ENCODE results near the gene CABP1. TPM values are rescaled to one million over a fixed set of nuclear protein-coding genes. Genes with fewer than 3 reads are reported as not detected.

Gene CABP1
- total and polyA plus RNA-seq, 2 donors (not counting 1 experiment from before 2014, with no cell fraction given) = not detected

- Histone ChIP-seq H3K9ac (ENCODE audit: low read length) (no peak overlapping the region), H2AFZ (ENCODE audit: insufficient read depth, low read depth, low read length, poor library complexity, severe bottlenecking) (no peak overlapping the region), H4K20me1 (ENCODE audit: control insufficient read depth, insufficient read depth, low read length, poor library complexity, severe bottlenecking) (no peaks in the 10 kb centered on the region), H3K9me3 (ENCODE audit: control extremely low read depth in 1 of 3, control insufficient read depth in 2 of 3, insufficient read depth in 1 of 3, low read length in 2 of 3) (no peaks in the 10 kb centered on the region), H3K4me2 (replicated peaks; ENCODE audit: low read depth, low read length, poor library complexity, severe bottlenecking) (no peak overlapping the region), H3K36me3 (replicated peaks in 1 of 2; ENCODE audit: control extremely low read depth in 1 of 2, control insufficient read depth in 1 of 2, extremely low read depth in 1 of 2, insufficient read depth in 2 of 2, low read length in 1 of 2) (peaks cover 5 to 71% of the 10 kb centered on the region in 2 experiments), H3K4me1 (ENCODE audit: control insufficient read depth in 2 of 2, insufficient read depth in 2 of 2, low read length in 2 of 2) (peaks cover 3 to 7% of the 10 kb centered on the region in 2 donors), H3K27ac (ENCODE audit: low read length in 2 of 2) (no peak overlapping the region), H3K4me3 (ENCODE audit: control extremely low read depth in 1 of 5, extremely low read depth in 1 of 5, insufficient read depth in 1 of 5, low read depth in 2 of 5, low read length in 4 of 5) (no peak overlapping the region), H3K79me2 (ENCODE audit: control insufficient read depth, insufficient read depth, low read length) (peaks cover 5% of the 10 kb centered on the region), H3K27me3 (replicated peaks in 1 of 4; ENCODE audit: control extremely low read depth in 1 of 4, control insufficient read depth in 3 of 4, insufficient read depth in 4 of 4, low read length in 3 of 4) (no peaks in the 10 kb centered on the region)
- CTCF ChIA-PET = interaction anchor here (0.7 to 4.4 kb wide), 4 partner anchors 11 to 191 kb away, joined by 3 to 19 read pairs (median 4); partner anchors contain the start of gene UNC119B
- DNase-seq = no peak
- POLR2A ChIA-PET = no interaction called here
- peaks cover 8% of the 10 kb centered on the region for H3K4me1 Mint-ChIP-seq
- ATAC-seq (ENCODE audit: low read depth) = no peak
- H3K9me3 Mint-ChIP-seq (ENCODE audit: insufficient read depth) = no peaks in the 10 kb centered on the region
- TF ChIP-seq CTCF (IDR thresholded peaks at IDR 0.05) (no peak), EZH2 (IDR thresholded peaks at IDR 0.05; ENCODE audit: borderline replicate concordance, insufficient read depth, low read depth, low read length, poor library complexity, severe bottlenecking) (no peak)
- WGBS (ENCODE audit: insufficient coverage) = 98% methylated on average over 4 of the region's 7 CpGs
- intact Hi-C loops (cut with micrococcal nuclease) = no loop called here
- no peaks in the 10 kb centered on the region for H3K27me3 Mint-ChIP-seq
- H3K4me3 Mint-ChIP-seq = no peak overlapping the region
- H3K27ac Mint-ChIP-seq = no peak overlapping the region
These were observed 59.1 kb downstream of the CABP1 start for GRCh38 chr12:120699553-120699952.

- Histone ChIP-seq H3K9ac (ENCODE audit: low read length) (no peak overlapping the region), H3K4me1 (ENCODE audit: control insufficient read depth in 2 of 2, insufficient read depth in 2 of 2, low read length in 2 of 2) (peaks cover 3 to 7% of the 10 kb centered on the region in 2 donors), H3K27ac (ENCODE audit: low read length in 2 of 2) (no peak overlapping the region), H4K20me1 (ENCODE audit: control insufficient read depth, insufficient read depth, low read length, poor library complexity, severe bottlenecking) (no peaks in the 10 kb centered on the region), H3K36me3 (replicated peaks in 1 of 2; ENCODE audit: control extremely low read depth in 1 of 2, control insufficient read depth in 1 of 2, extremely low read depth in 1 of 2, insufficient read depth in 2 of 2, low read length in 1 of 2) (peaks cover 5 to 59% of the 10 kb centered on the region in 2 experiments), H3K4me2 (replicated peaks; ENCODE audit: low read depth, low read length, poor library complexity, severe bottlenecking) (no peak overlapping the region), H3K4me3 (ENCODE audit: control extremely low read depth in 1 of 5, extremely low read depth in 1 of 5, insufficient read depth in 1 of 5, low read depth in 2 of 5, low read length in 4 of 5) (no peak overlapping the region), H3K79me2 (ENCODE audit: control insufficient read depth, insufficient read depth, low read length) (peaks cover 5% of the 10 kb centered on the region), H3K27me3 (replicated peaks in 1 of 4; ENCODE audit: control extremely low read depth in 1 of 4, control insufficient read depth in 3 of 4, insufficient read depth in 4 of 4, low read length in 3 of 4) (no peaks in the 10 kb centered on the region), H2AFZ (ENCODE audit: insufficient read depth, low read depth, low read length, poor library complexity, severe bottlenecking) (no peak overlapping the region), H3K9me3 (ENCODE audit: control extremely low read depth in 1 of 3, control insufficient read depth in 2 of 3, insufficient read depth in 1 of 3, low read length in 2 of 3) (no peaks in the 10 kb centered on the region)
- peaks cover 8% of the 10 kb centered on the region for H3K4me1 Mint-ChIP-seq
- H3K27me3 Mint-ChIP-seq = no peaks in the 10 kb centered on the region
- ATAC-seq (ENCODE audit: low read depth) (no peak), DNase-seq (no peak)
- H3K27ac Mint-ChIP-seq = no peak overlapping the region
- H3K9me3 Mint-ChIP-seq (ENCODE audit: insufficient read depth) = no peaks in the 10 kb centered on the region
- 100% methylated on average over 3 of the region's 5 CpGs for WGBS (ENCODE audit: insufficient coverage)
- CTCF ChIA-PET = interaction anchor here (0.6 to 4.4 kb wide), 4 partner anchors 10 to 890 kb away, joined by 3 to 19 read pairs (median 4); partner anchors contain the start of gene UNC119B
- H3K4me3 Mint-ChIP-seq = no peak overlapping the region
- intact Hi-C loops (cut with micrococcal nuclease) = no loop called here
- no peak for TF ChIP-seq EZH2 (IDR thresholded peaks at IDR 0.05; ENCODE audit: borderline replicate concordance, insufficient read depth, low read depth, low read length, poor library complexity, severe bottlenecking)
- no peak for TF ChIP-seq CTCF (IDR thresholded peaks at IDR 0.05)
- POLR2A ChIA-PET = no interaction called here
These were observed 60.5 kb downstream of the CABP1 start for GRCh38 chr12:120700886-120701285.

All from B cell (primary cell).